GM18867 (cell line): ENCODE results near the gene KLLN.
"Not testable (repeated sequence)": the region's sequence is repeated elsewhere in the genome, so short reads cannot be mapped to it uniquely, and the experiment has no call there.

ENCODE experiments used
- ATAC-seq: cut with Tn5 transposase; IDR thresholded peaks from one replicate; pipeline ENCODE4 v1.9.1; 2021; ENCODE audit warnings: mild to moderate bottlenecking, moderate library complexity; ENCODE audit not compliant: unreplicated experiment

Gene KLLN

DNA sequence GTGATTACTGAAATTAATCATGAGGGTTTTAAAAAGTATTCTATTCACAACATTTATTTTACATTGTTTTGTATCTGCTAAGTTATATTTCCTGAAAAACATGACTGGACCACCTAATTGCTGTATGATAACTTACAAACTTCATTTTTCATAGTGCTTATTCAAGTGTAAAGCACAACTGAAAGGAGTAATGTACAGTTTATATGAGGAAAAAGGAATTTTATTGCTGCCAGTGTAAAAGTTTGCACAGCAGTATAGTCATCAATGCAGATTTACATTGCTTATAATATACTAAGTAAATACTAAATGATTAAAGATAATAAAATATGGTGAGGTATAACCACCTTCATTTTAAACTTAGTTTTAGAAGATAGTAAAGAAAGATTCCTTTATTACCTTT, 4.1 kb upstream of the KLLN start:
- ATAC-seq: no peak

DNA sequence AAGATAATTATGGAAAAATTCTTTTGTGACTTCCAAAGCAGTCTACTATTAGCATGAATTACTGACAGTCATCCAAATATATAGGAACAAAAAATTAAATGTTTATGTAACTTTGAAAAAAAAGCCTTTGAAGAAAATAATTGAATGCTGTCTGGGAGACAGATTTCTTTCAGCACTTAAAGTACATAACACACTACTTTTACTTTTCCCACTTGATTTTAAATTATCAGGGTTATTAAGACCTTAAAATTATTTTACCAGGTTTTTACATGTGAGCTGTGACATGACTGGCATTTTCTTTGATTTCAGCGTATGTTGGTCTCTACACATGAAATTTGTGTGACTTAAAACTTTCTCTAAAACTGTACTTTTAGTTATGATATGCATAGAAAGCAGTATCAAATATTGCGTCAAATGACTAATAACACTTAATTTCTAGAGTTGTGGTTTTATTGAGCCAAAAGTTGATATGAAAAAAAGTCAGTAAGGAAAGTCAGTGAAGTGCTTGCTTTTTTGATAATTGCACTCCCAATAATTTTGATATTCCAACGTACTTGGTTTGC, 3.2 kb upstream of the KLLN start:
- ATAC-seq: no peak

DNA sequence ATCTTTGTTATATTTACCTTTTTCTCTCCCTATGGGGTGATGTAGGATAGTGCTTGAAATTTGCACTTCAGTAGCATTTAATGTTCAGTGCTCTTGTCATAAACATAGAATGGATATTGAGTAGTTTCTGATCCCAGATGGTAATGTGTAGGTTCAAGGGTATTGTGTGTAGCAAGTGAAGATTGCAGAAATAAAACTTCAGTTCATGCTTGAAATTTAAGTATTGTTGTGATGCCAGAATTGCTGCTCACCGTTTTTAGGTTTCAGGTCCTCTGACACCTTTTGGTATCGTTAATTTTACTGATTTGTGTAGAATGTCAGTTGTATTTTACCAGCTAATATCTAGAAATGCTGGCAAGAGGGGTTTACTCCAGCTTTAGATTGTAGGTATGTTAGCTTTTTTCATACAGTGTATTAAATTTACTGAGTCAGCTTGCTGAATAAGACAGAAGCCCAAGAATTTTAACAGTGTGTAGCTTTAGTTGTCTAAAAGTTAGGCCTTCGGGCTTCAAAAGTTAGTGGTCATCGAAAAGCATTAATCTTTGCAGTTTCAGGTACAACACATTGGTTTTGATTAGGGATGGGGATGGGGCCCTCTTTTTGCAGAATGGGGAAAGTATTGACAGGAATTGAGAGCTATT, 2.0 kb upstream of the KLLN start:
- no peak for ATAC-seq

DNA sequence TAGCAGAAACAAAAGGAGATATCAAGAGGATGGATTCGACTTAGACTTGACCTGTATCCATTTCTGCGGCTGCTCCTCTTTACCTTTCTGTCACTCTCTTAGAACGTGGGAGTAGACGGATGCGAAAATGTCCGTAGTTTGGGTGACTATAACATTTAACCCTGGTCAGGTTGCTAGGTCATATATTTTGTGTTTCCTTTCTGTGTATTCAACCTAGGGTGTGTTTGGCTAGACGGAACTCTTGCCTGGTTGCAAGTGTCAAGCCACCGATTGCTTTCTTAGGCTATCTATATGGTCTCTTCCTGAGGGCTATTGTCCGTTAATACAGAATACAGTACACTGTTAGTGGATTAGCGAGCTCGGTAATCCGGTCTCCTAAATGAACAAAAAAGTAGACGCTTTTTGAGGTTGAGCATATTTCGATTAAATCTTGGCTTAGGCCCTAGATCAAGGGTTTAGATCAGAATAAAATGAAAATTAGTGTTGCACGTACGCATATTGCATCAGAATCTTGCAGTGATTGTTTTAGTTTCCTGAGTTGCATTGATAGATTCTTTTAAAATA, 1.2 kb upstream of the KLLN start:
- ATAC-seq: no peak

DNA sequence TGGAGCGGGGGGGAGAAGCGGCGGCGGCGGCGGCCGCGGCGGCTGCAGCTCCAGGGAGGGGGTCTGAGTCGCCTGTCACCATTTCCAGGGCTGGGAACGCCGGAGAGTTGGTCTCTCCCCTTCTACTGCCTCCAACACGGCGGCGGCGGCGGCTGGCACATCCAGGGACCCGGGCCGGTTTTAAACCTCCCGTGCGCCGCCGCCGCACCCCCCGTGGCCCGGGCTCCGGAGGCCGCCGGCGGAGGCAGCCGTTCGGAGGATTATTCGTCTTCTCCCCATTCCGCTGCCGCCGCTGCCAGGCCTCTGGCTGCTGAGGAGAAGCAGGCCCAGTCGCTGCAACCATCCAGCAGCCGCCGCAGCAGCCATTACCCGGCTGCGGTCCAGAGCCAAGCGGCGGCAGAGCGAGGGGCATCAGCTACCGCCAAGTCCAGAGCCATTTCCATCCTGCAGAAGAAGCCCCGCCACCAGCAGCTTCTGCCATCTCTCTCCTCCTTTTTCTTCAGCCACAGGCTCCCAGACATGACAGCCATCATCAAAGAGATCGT, 690 bp upstream of the KLLN start:
- ATAC-seq: not testable (repeated sequence)

DNA sequence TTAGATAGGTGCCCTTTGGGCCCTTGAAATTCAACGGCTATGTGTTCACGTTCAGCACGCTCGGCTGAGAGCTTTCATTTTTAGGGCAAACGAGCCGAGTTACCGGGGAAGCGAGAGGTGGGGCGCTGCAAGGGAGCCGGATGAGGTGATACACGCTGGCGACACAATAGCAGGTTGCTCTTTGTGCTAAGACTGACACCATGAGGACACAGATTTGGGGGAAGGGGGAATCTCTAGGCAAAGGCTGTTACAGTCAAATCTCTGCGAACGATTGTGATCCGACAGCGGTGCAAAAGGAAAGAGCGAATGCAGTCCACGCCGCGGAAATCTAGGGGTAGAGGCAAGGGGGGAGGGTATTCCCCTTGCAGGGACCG, 667 bp downstream of the KLLN start:
- peak; percentile 16 for ATAC-seq

DNA sequence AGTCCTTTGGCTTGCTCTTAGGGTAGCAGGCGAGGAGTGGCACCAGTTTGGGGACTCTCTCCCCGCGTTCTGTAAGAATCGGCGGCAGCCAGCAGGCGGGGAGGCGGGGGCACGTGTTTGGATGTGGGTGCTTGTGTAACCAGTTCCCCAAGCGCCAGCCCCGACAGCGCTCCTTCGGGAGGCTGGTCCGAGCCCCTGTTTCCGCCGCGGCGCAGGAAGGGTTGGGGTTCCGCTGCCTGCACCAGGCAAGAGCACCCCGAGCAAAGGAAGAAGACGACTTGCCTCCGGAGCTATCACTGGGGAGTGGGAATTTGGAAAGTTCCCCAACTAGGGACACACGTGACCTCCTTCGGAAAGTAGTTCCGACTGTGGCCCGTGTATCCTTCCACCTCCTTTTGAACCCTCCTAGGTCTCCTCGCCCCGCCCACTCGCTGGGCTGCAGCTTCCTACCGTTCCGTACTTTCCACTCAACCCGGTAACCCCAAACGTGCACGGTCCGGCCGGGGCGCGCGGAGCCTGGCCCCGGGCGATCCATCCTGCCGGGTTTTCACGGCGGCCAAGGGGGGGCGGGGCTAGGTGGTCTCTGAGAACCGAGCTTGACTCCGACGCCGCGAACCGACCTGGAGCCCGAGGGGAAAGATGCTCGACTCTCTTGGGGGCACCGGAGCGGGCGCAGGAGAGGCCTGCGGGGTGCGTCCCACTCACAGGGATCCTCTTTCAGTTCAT, 1.2 kb downstream of the KLLN start:
- ATAC-seq: peak; percentile 50

DNA sequence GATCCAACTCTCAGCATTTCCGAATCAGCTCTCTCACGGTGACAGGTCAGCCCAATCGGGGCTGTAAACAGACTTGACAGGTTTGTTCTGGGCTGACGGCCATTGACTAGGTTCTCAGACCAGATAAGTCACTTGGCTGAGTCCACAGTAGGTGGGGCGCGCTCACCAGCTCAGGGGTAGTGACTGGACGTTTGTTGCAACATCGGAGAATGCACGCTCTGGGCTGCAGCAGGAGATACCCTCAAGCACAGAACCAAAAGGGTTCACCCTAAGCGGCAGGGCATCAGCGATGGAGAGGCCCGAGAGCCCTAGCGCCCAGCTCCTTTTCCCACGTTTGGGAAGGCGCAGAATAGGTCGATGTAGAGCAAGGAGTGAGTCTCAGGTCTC, 1.8 kb downstream of the KLLN start:
- ATAC-seq: peak; percentile 16

DNA sequence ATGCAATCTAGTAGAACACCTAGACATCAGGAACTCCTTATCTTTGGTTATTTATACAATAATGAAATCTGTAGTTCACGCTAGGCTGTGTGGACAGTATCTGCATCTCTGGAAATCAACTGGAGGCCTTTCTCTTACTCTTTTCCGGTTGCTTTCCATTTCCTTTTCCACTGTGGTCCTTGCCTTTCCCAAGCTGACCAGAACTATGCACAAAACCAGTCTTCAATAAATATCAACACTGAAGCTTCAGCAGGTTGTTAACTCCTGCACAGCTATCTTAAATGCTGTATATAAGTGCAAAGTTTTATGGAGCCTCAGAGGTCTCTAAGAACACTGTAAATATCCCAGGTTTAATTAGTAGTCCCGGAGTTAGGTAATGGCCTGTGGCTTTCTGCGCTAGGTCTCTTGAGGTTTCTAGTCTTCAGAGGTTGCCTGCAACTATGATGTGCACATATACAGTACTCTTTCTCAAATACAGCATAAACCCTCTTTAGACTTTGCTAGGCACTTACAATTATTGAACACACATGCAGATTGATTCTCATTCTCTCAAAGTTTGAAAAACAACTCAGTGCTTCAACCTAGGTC, 2.4 kb downstream of the KLLN start:
- no peak for ATAC-seq

DNA sequence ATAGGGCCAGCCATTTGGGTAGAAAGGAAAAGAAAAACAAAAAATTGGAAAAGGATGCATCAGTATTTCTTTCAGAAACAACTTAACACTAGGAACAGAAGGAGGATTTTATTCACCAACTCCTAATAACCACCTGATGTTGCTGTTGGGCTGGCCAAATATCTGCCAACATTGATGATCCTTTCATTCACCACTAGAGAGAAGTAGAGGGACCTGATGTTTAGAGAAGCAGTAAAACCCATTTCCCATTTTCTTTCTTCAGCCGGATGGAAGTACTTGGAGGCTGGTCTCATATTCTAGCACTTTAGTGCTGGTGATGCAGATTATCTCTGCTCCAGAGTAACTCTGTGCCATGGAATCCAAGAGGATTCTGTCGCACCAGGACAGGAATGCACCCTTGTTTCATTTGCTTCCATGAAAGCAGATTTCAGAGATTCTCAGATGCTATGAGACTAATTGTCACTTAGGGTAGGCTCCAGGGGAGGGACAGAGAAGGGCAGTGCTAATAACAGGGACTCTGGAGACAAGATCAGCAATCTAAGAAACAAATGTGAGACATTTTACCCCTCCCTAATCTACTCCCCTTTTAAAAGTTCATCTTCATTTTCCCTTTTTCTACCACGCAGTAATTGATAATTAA, 3.1 kb downstream of the KLLN start:
- no peak for ATAC-seq

DNA sequence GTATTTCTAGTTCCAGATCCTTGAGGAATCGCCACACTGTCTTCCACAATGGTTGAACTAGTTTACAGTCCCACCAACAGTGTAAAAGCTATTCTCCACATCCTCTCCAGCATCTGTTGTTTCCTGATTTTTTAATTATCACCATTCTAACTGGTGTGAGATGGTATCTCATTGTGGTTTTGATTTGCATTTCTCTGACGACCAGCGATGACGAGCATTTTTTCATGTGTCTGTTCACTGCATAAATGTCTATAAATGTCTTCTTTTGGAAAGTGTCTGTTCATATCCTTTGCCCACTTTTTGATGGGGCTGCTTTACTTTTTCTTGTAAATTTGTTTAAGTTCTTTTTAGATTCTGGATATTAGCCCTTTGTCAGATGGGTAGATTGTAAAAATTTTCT, 7.7 kb downstream of the KLLN start:
- not testable (repeated sequence) for ATAC-seq

DNA sequence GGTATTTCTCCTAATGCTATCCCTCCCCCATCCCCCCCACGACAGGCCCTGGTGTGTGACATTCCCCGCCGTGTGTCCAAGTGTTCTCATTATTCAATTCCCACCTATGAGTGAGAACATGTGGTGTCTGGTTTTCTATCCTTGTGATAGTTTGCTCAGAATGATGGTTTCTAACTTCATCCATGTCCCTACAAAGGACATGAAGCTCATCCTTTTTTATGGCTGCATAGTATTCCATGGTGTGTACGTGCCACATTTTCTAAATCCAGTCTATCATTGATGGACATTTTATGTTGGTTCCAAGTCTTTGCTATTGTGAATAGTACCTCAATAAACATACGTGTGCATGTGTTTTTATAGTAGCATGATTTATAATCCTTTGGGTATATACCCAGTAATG, 8.1 kb downstream of the KLLN start:
- not testable (repeated sequence) for ATAC-seq

DNA sequence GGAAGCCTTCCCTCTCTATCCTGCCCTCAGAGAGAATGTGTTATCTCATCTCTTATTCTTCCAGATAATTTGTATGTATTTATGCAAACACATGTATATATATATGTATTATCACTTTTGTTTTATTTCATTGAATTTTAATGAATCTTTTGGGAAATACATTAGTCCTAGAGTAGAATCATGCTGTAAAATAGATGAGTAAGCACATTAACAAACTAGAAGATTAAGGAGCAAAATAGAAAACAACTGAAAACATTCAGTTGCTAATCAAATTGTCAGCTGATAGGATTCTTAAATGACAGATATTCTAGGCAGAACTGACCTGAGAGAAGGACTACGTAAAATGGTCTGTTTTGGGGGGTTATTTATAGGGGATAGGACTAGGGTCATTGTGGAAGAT, 11.2 kb downstream of the KLLN start:
- no peak for ATAC-seq

DNA sequence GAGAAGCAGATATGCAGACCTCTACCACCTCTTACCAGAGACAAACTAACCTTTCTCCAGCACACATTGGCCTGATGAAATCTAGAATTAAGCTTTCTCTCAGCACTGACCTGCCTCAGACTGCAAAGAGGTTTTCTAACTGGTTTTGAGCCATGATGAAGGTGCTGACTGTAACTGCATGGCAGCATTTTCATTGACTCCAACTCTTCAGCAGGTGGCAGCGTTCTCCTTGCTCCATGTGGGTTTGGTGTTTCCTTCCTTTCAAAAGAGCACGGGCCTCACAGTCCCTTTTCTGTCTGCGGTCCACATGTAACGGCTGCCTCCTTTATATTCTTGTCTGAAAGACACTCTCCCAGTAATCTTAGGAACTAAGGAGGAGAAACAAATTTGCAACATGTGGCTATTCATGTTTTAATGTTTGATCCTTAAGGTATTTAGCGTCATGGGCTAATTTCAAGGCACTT, 12.6 kb downstream of the KLLN start:
- no peak for ATAC-seq

DNA sequence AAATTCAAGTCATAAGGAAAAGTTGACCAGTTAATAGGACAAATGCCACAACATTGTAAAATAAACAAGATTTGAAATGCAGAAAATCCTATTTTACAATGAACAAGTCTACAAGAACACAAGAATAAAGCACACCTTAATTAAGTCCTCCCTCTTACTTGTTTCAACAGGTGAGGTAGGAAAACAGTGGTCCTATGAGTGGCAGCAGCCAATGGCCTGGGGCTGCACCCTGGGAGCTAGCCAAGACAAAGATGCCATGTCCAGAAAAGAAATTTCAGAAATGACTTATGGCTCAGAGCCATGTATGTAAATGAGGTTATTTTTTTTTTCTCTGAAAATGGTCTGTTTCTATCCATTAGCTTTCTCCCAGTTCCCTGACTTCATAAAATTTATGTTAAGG, 14.3 kb downstream of the KLLN start:
- ATAC-seq: no peak

DNA sequence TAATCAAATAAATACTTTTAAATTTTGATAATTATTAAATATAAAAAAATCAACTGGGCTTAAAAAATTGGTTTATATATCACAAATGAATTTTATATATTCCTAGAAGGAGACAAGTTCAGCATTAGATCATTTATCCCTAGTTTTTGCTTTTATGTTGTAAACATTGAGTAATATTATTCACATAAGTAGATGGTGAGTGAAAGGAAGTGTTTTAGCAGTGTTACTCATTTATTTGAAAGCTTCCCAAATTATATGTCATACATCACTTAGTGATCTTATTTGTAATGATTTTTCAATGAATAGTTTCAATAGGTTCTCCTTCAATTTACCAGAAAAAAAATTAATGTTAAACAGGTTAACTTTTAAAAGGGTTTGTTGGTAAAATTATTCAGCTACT, 15.8 kb downstream of the KLLN start:
- no peak for ATAC-seq

DNA sequence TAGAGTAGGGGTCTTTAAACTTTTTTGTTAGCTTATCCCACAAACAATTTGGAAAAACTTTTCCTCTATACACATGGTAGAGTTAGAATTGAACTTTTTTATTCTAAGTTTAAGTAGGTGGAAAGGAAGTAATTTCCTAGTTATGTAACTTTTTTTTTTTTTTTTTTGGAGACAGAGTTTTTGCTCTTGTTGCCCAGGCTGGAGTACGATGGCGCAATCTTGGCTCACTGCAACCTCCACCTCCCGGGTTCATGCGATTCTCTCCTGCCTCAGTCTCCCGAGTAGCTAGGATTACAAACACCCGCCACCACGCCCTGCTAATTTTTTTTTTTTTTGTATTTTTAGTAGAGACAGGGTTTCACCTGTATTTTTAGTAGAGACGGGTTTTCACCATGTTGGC, 16.6 kb downstream of the KLLN start:
- not testable (repeated sequence) for ATAC-seq

DNA sequence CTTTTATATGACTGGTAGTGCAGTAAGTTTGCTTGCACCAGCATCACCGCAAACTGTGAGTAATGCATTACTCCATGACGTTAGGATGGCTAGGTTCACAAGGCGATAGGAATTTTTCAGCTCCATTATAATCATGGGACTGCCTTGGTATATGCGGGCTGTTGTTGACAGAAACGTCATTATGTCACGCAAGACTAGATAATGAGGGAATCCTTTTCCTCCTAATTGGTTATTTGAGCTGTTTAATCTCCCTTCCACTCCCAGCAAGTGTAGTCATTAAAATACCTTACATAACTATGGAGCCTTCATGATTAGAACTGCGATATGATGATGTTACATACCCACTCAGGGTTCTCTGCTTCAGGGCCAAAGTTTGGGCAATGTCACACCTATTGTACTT, 17.3 kb downstream of the KLLN start:
- no peak for ATAC-seq

DNA sequence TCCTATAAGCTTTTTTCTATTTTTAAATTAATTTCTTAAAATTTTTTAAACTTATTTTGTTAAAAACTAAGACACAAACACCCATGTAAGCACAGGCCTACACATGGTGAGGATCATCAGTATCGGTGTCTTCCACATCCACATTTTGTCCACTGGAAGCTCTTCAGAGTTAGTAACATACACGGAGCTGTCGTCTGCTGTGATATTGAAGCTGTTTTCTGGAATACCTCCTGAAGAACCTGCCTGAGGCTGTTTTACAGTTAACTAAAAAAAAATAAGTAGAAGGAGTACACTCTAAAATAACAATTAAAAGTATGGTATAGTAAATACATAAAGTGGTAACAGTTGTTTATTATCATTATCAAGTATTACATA, 17.7 kb downstream of the KLLN start:
- no peak for ATAC-seq

DNA sequence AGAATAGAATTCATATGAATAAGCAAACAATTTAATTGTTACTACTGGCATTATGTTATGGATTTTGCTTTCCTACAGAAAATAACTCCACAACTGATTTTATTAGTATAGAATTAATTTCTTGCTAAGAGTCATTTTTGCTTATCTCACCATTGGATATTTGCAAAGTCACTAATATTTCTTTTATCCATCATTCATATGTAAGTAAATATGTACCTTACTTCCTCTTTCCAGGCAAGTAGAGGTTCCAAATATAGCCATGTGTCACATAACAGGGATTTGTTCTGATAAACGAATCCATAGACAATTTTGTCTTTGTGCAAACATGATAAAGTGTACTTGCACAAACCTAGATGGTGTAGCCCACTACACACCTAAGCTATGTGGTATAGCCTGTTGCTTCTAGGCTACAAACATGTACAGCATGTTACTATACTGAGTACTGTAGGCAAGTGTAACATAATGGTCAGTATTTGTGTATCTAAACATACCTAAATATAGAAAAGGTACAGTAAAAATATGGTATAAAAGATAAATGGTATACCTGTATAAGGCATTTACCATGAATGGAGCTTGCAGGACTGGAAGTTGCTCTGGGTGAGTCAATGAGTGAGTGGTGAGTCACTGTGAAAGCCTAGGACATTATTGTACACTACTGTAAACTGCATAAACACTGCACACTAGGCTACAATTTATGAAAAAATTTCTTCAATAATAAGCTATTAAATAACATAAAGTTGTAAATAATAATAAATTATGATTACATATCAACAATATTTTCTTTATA, 18.3 kb downstream of the KLLN start:
- ATAC-seq: no peak
